ENCODE measurements around the gene TSPAN13. TPM values are rescaled to one million over a fixed set of nuclear protein-coding genes. Genes with fewer than 3 reads are reported as not detected.

The TSPAN13 gene
- total RNA-seq, 4 donors from 2014 or later, result 21.5 to 53.9 (median 33.1) TPM

GRCh38 chr7:16774986-16775385, 21.4 kb downstream of the TSPAN13 start:
- DNase-seq, result no peak
- Histone ChIP-seq H3K36me3 (no peaks in the 10 kb centered on the region), H3K27ac (no peak overlapping the region), H3K27me3 (no peaks in the 10 kb centered on the region), H3K9me3 (no peaks in the 10 kb centered on the region), H3K4me3 (no peak overlapping the region), H3K4me1 (no peaks in the 10 kb centered on the region)
- TF ChIP-seq CTCF (IDR thresholded peaks at IDR 0.05), result no peak
- no peak for TF ChIP-seq POLR2A (IDR thresholded peaks at IDR 0.05)

DNA sequence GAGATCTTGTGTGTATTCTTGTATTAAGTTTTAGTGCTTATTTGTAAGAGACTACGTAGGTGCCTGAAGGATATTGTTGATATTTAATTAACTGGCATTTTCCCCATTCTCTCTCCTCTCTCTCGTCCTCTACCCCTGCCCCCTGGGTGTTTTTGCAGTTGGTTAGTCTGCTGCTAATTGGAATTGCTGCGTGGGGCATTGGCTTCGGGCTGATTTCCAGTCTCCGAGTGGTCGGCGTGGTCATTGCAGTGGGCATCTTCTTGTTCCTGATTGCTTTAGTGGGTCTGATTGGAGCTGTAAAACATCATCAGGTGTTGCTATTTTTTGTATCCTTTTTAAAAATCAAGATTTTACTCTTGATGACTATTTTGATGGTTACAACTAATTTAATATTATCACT, 22.5 kb downstream of the TSPAN13 start:
- no peak overlapping the region for H3K4me3 ChIP-seq
- no peaks in the 10 kb centered on the region for H3K27me3 ChIP-seq
- TF ChIP-seq POLR2A (IDR thresholded peaks at IDR 0.05) (no peak), CTCF (IDR thresholded peaks at IDR 0.05) (no peak)
- no peaks in the 10 kb centered on the region for H3K36me3 ChIP-seq
- H3K27ac ChIP-seq, result no peak overlapping the region
- H3K4me1 ChIP-seq, result no peaks in the 10 kb centered on the region
- DNase-seq, result no peak
- no peaks in the 10 kb centered on the region for H3K9me3 ChIP-seq

GRCh38 chr7:16778476-16778875, 24.9 kb downstream of the TSPAN13 start:
- DNase-seq, result no peak
- Histone ChIP-seq H3K4me3 (no peak overlapping the region), H3K27me3 (no peaks in the 10 kb centered on the region), H3K4me1 (no peaks in the 10 kb centered on the region), H3K27ac (no peak overlapping the region), H3K36me3 (no peaks in the 10 kb centered on the region), H3K9me3 (no peaks in the 10 kb centered on the region)
- TF ChIP-seq CTCF (IDR thresholded peaks at IDR 0.05) (no peak), POLR2A (IDR thresholded peaks at IDR 0.05) (no peak)

DNA sequence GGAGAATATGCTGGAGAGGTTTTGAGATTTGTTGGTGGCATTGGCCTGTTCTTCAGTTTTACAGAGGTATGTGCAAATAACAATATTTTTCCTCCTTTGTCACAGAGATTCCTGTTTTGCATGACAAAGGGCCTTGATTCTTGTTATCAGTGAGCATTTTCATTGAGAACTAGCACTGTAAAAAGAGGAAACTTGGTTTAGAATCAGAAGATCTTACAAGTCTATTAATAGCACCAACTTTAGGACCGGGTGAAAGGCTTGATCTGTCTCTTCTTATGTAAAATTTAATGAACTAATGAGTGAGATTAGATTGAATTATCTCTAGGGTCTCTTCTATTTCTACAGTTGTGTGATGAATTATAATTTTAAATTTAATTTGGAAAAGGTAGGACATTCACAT, 25.5 kb downstream of the TSPAN13 start:
- TF ChIP-seq CTCF (IDR thresholded peaks at IDR 0.05) (no peak), POLR2A (IDR thresholded peaks at IDR 0.05) (no peak)
- DNase-seq, result no peak
- Histone ChIP-seq H3K27ac (no peak overlapping the region), H3K36me3 (no peaks in the 10 kb centered on the region), H3K9me3 (no peaks in the 10 kb centered on the region), H3K4me3 (no peak overlapping the region), H3K27me3 (no peaks in the 10 kb centered on the region), H3K4me1 (no peaks in the 10 kb centered on the region)

DNA sequence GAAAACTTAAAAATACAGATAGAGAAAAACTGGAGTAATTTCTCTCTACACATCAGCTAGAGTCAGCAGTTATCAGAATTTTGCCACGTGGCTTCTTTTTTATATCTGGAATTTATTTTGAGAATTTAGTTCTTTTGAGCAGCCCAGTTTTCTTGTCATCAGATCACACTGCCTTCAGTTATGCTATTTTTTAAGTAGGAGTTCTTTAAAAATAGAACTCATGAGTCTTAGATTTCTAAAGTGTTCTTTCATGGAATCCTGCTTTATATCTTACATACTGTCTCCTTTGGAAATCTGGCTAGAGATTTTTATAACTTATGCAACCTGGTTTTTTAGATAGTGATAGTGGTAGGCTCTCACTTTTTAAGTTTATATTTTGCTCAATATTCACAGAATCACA, 27.0 kb downstream of the TSPAN13 start:
- Histone ChIP-seq H3K4me3 (no peak overlapping the region), H3K4me1 (no peaks in the 10 kb centered on the region), H3K36me3 (no peaks in the 10 kb centered on the region), H3K9me3 (no peaks in the 10 kb centered on the region), H3K27ac (no peak overlapping the region), H3K27me3 (no peaks in the 10 kb centered on the region)
- no peak for DNase-seq
- TF ChIP-seq CTCF (IDR thresholded peaks at IDR 0.05) (no peak), POLR2A (IDR thresholded peaks at IDR 0.05) (no peak)

GRCh38 chr7:16785321-16785720, 31.8 kb downstream of the TSPAN13 start:
- Histone ChIP-seq H3K36me3 (no peaks in the 10 kb centered on the region), H3K27me3 (no peaks in the 10 kb centered on the region), H3K27ac (no peak overlapping the region), H3K4me3 (no peak overlapping the region), H3K9me3 (no peaks in the 10 kb centered on the region), H3K4me1 (no peaks in the 10 kb centered on the region)
- TF ChIP-seq POLR2A (IDR thresholded peaks at IDR 0.05) (no peak), CTCF (IDR thresholded peaks at IDR 0.05) (no peak)
- no peak for DNase-seq

Data from Peyer's patch (tissue), 4 donors.